ENCODE results near the gene CFAP74.
"Not testable (repeated sequence)": the region's sequence is repeated elsewhere in the genome, so short reads cannot be mapped to it uniquely, and the experiment has no call there.

CFAP74 gene

GRCh38 chr1:1987142-1987510 is 16.5 kb downstream of the CFAP74 start:
- in situ Hi-C loops (cut with HindIII; ENCODE audit: low sequenced_read_pairs), result no loop called here

- in situ Hi-C loops (cut with HindIII; ENCODE audit: low sequenced_read_pairs), result no loop called here
Measured at GRCh38 chr1:1986451-1987141, 17.0 kb downstream of the CFAP74 start.

GRCh38 chr1:1985375-1986050 is 18.1 kb downstream of the CFAP74 start:
- in situ Hi-C loops (cut with HindIII; ENCODE audit: low sequenced_read_pairs), result no loop called here

GRCh38 chr1:1984560-1985070 is 19.0 kb downstream of the CFAP74 start:
- in situ Hi-C loops (cut with HindIII; ENCODE audit: low sequenced_read_pairs), result no loop called here

- in situ Hi-C loops (cut with HindIII; ENCODE audit: low sequenced_read_pairs), result no loop called here
Measured at GRCh38 chr1:1982379-1983232, 21.0 kb downstream of the CFAP74 start.

GRCh38 chr1:1981631-1982327 is 21.8 kb downstream of the CFAP74 start:
- in situ Hi-C loops (cut with HindIII; ENCODE audit: low sequenced_read_pairs), result not testable (repeated sequence)

- in situ Hi-C loops (cut with HindIII; ENCODE audit: low sequenced_read_pairs), result no loop called here
Measured at GRCh38 chr1:1981142-1981500, 22.5 kb downstream of the CFAP74 start.

- in situ Hi-C loops (cut with HindIII; ENCODE audit: low sequenced_read_pairs), result no loop called here
Measured at GRCh38 chr1:1980467-1981141, 23.0 kb downstream of the CFAP74 start.

GRCh38 chr1:1979482-1980165 is 24.0 kb downstream of the CFAP74 start:
- in situ Hi-C loops (cut with HindIII; ENCODE audit: low sequenced_read_pairs), result no loop called here

GRCh38 chr1:1978690-1979481 is 24.7 kb downstream of the CFAP74 start:
- in situ Hi-C loops (cut with HindIII; ENCODE audit: low sequenced_read_pairs), result not testable (repeated sequence)

- in situ Hi-C loops (cut with HindIII; ENCODE audit: low sequenced_read_pairs), result no loop called here
Measured at GRCh38 chr1:1978108-1978507, 25.5 kb downstream of the CFAP74 start.

GRCh38 chr1:1976031-1976430 is 27.6 kb downstream of the CFAP74 start:
- in situ Hi-C loops (cut with HindIII; ENCODE audit: low sequenced_read_pairs), result no loop called here

GRCh38 chr1:1975535-1975934 is 28.1 kb downstream of the CFAP74 start:
- in situ Hi-C loops (cut with HindIII; ENCODE audit: low sequenced_read_pairs), result no loop called here

GRCh38 chr1:1974834-1975233 is 28.8 kb downstream of the CFAP74 start:
- in situ Hi-C loops (cut with HindIII; ENCODE audit: low sequenced_read_pairs), result no loop called here

GRCh38 chr1:1973716-1974642 is 29.6 kb downstream of the CFAP74 start:
- in situ Hi-C loops (cut with HindIII; ENCODE audit: low sequenced_read_pairs), result no loop called here

GRCh38 chr1:1972976-1973715 is 30.4 kb downstream of the CFAP74 start:
- in situ Hi-C loops (cut with HindIII; ENCODE audit: low sequenced_read_pairs), result no loop called here

- in situ Hi-C loops (cut with HindIII; ENCODE audit: low sequenced_read_pairs), result no loop called here
Measured at GRCh38 chr1:1971688-1972087, 31.9 kb downstream of the CFAP74 start.

Measured in DLD1 (cell line).